T-cell (primary cell): ENCODE results near the gene CUBN. TPM values are rescaled to one million over a fixed set of nuclear protein-coding genes. Genes with fewer than 3 reads are reported as not detected.
"Not testable (repeated sequence)": the region's sequence is repeated elsewhere in the genome, so short reads cannot be mapped to it uniquely, and the experiment has no call there.

ENCODE experiments used
- ATAC-seq, 4 experiments: fragments of 200-7000 bp in 3 of 4; fragments of 150-1000 bp in 1 of 4; cut with Tn5 transposase; replicated peaks in 1 of 4; 1 replicate in 3 of 4; 2 replicates in 1 of 4; pipeline ENCODE4 v1.10.0; 2021; ENCODE audit warnings: moderate library complexity in 3 of 4, mild to moderate bottlenecking in 2 of 4, moderate number of reproducible peaks in 1 of 4
- CTCF ChIA-PET, 2 donors: fragments of 300-600 bp; sonication (Branson Sonifier 250); formaldehyde crosslinking; loops; one replicate each; lab custom pipeline; 2022; ENCODE audit warnings: antibody characterized with exemption in 2 of 2; lab: Charles Lee
- POLR2A ChIA-PET, 2 donors: fragments of 300-600 bp; sonication (Branson Sonifier 250); formaldehyde crosslinking; loops; one replicate each; lab custom pipeline; 2022; ENCODE audit warnings: antibody characterized with exemption in 2 of 2; lab: Charles Lee
- DNase-seq, 35 experiments: peaks; one replicate each; pipeline versions ENCODE4 v3.0.0 to v3.0.0-alpha.2; 2013 to 2023
- H3K27ac ChIP-seq: one replicate; pipeline ENCODE4 v1.5.1; 2013; ENCODE audit warnings: low read length
- H3K27me3 ChIP-seq, 2 experiments: replicated peaks in 1 of 2; 1 replicate in 1 of 2; 2 replicates in 1 of 2; pipeline versions ENCODE4 v1.6.1 to v1.7.0; 2013; ENCODE audit warnings: low read length in 1 of 2, mixed read lengths in 1 of 2; ENCODE audit not compliant: control insufficient read depth in 2 of 2, insufficient read depth in 2 of 2; ENCODE audit errors: extremely low read depth in 1 of 2
- H3K36me3 ChIP-seq, 2 donors: 1 replicate in 1 of 2; 2 replicates in 1 of 2; pipeline versions ENCODE4 v1.6.1 to v1.7.0; 2013; ENCODE audit warnings: low read length in 1 of 2; ENCODE audit not compliant: control insufficient read depth in 2 of 2, insufficient read depth in 1 of 2; ENCODE audit errors: extremely low read depth in 1 of 2
- H3K4me1 ChIP-seq, 2 experiments: 1 replicate in 1 of 2; 2 replicates in 1 of 2; pipeline versions ENCODE4 v1.6.1 to v1.7.0; 2013; ENCODE audit warnings: low read length in 2 of 2, mixed read lengths in 1 of 2; ENCODE audit not compliant: insufficient read depth in 2 of 2, control insufficient read depth in 1 of 2; ENCODE audit errors: extremely low read depth in 1 of 2
- H3K4me3 ChIP-seq, 2 donors: 1 replicate in 1 of 2; 2 replicates in 1 of 2; pipeline versions ENCODE4 v1.5.1 to v1.7.0; 2013; ENCODE audit warnings: mild to moderate bottlenecking in 2 of 2, low read length in 1 of 2, moderate library complexity in 1 of 2; ENCODE audit not compliant: control insufficient read depth in 1 of 2; ENCODE audit errors: extremely low read depth in 1 of 2
- H3K9me3 ChIP-seq: 2 replicates; pipeline ENCODE4 v1.7.0; 2013
- H3K27ac Mint-ChIP-seq, 2 donors: one replicate each; pipeline ENCODE4 v1.8.0; 2020 to 2021; ENCODE audit warnings: mild to moderate bottlenecking in 2 of 2, mixed read lengths in 2 of 2
- H3K27me3 Mint-ChIP-seq, 2 donors: one replicate each; pipeline ENCODE4 v1.8.0; 2021 to 2022; ENCODE audit warnings: mixed read lengths in 2 of 2
- H3K36me3 Mint-ChIP-seq: one replicate; pipeline ENCODE4 v1.8.0; 2021; ENCODE audit warnings: mixed read lengths
- H3K4me1 Mint-ChIP-seq, 3 donors: one replicate each; pipeline ENCODE4 v1.8.0; 2020 to 2022; ENCODE audit warnings: mixed read lengths in 3 of 3, mild to moderate bottlenecking in 1 of 3
- H3K4me3 Mint-ChIP-seq, 3 donors: one replicate each; pipeline ENCODE4 v1.8.0; 2020 to 2022; ENCODE audit warnings: mild to moderate bottlenecking in 3 of 3, mixed read lengths in 3 of 3, moderate library complexity in 3 of 3
- H3K9me3 Mint-ChIP-seq, 3 donors: one replicate each; pipeline ENCODE4 v1.8.0; 2020 to 2022; ENCODE audit warnings: mixed read lengths in 3 of 3
- WGBS: methylation state at CpG from one replicate; pipeline ENCODE4 v1.1.5; 2013; ENCODE audit warnings: missing lambda C conversion rate; ENCODE audit not compliant: insufficient coverage; 5-methylcytosine and 5-hydroxymethylcytosine counted together
- total RNA-seq, 35 experiments: library from RNA in 6 of 35; stranded (reverse) in 6 of 35; fragments of 120-200 nt in 1 of 35; gene quantifications; one replicate each; pipeline versions ENCODE4 v1.2.1 to v1.2.4 and lab custom pipeline; 2013 to 2026

CUBN gene
- total RNA-seq, 5 donors from 2014 or later (not counting 1 experiment from before 2014, with no cell fraction given) = 6.3 to 11.4 (median 8.6) TPM

- no peak overlapping the region for H3K27ac ChIP-seq
- Mint-ChIP-seq H3K4me1 (peaks cover 6 to 8% (median 7%) of the 10 kb centered on the region in 3 donors), H3K27ac (no peak overlapping the region), H3K4me3 (no peak overlapping the region), H3K27me3 (no peaks in the 10 kb centered on the region), H3K9me3 (no peaks in the 10 kb centered on the region), H3K36me3 (peaks cover 69% of the 10 kb centered on the region)
- WGBS = 100% methylated on average over 1 of the region's 5 CpGs
- peaks cover 0 to 6% of the 10 kb centered on the region in 2 donors for H3K36me3 ChIP-seq
- H3K27me3 ChIP-seq = no peaks in the 10 kb centered on the region
- no peak overlapping the region for H3K4me3 ChIP-seq
- DNase-seq = no peak
- peaks cover 0 to 4% of the 10 kb centered on the region in 2 experiments for H3K4me1 ChIP-seq
- no peaks in the 10 kb centered on the region for H3K9me3 ChIP-seq
- no peak for ATAC-seq
- CTCF ChIA-PET = no interaction called here
- POLR2A ChIA-PET = interaction anchor here in 1 of 2 donors (0.6 kb wide), 1 partner anchor 65 kb away, joined by 4 read pairs; no protein-coding TSS in a partner anchor
Measured at GRCh38 chr10:17116193-17116592, 13.4 kb downstream of the CUBN start.

- Histone ChIP-seq H3K36me3 (peaks cover 0 to 3% of the 10 kb centered on the region in 2 donors), H3K9me3 (no peaks in the 10 kb centered on the region), H3K4me3 (no peak overlapping the region), H3K27me3 (no peaks in the 10 kb centered on the region), H3K27ac (no peak overlapping the region), H3K4me1 (peaks cover 0 to 4% of the 10 kb centered on the region in 2 experiments)
- 90% methylated on average over 2 of the region's 5 CpGs for WGBS
- POLR2A ChIA-PET = interaction anchor here in 1 of 2 donors (0.6 kb wide), 1 partner anchor 678 kb away, joined by 6 read pairs; no protein-coding TSS in a partner anchor
- ATAC-seq (no peak), DNase-seq (no peak)
- peaks cover 68% of the 10 kb centered on the region for H3K36me3 Mint-ChIP-seq
- CTCF ChIA-PET = no interaction called here
- H3K9me3 Mint-ChIP-seq = no peaks in the 10 kb centered on the region
- H3K4me3 Mint-ChIP-seq = no peak overlapping the region
- H3K27me3 Mint-ChIP-seq = no peaks in the 10 kb centered on the region
- peaks cover 6 to 8% (median 7%) of the 10 kb centered on the region in 3 donors for H3K4me1 Mint-ChIP-seq
- no peak overlapping the region for H3K27ac Mint-ChIP-seq
Measured at GRCh38 chr10:17115683-17116082, 13.9 kb downstream of the CUBN start.

GRCh38 chr10:17114878-17115444, 14.7 kb downstream of the CUBN start:
- H3K9me3 ChIP-seq, CTCF ChIA-PET, H3K4me1 ChIP-seq, H3K4me3 Mint-ChIP-seq, H3K4me1 Mint-ChIP-seq, H3K9me3 Mint-ChIP-seq, H3K27ac Mint-ChIP-seq, H3K36me3 ChIP-seq, H3K4me3 ChIP-seq, H3K27me3 ChIP-seq, H3K27ac ChIP-seq, H3K27me3 Mint-ChIP-seq: not testable (repeated sequence)
- 96% methylated on average over 8 of the region's 13 CpGs for WGBS
- ATAC-seq = peak; percentile 31 to 65 (median 54)
- peak in 1 of 35 experiments; percentile 12 for DNase-seq
- POLR2A ChIA-PET = interaction anchor here in 1 of 2 donors (0.6 kb wide), 1 partner anchor 677 kb away, joined by 6 read pairs; no protein-coding TSS in a partner anchor
- H3K36me3 Mint-ChIP-seq = peaks cover 62% of the 10 kb centered on the region

GRCh38 chr10:17113889-17114540, 15.6 kb downstream of the CUBN start:
- no peak for ATAC-seq
- Mint-ChIP-seq H3K36me3 (peaks cover 60% of the 10 kb centered on the region), H3K27me3 (no peaks in the 10 kb centered on the region), H3K4me3 (no peak overlapping the region), H3K9me3 (no peaks in the 10 kb centered on the region), H3K4me1 (peaks cover 6 to 12% (median 8%) of the 10 kb centered on the region in 3 donors), H3K27ac (no peak overlapping the region)
- H3K9me3 ChIP-seq = no peaks in the 10 kb centered on the region
- H3K36me3 ChIP-seq = no peaks in the 10 kb centered on the region
- POLR2A ChIA-PET = interaction anchor here in 1 of 2 donors (0.7 kb wide), 1 partner anchor 24 kb away, joined by 3 read pairs; no protein-coding TSS in a partner anchor
- H3K27me3 ChIP-seq = no peaks in the 10 kb centered on the region
- peaks cover 0 to 4% of the 10 kb centered on the region in 2 experiments for H3K4me1 ChIP-seq
- DNase-seq = peak in 1 of 35 experiments; percentile 6
- 92% methylated on average over 6 of the region's 7 CpGs for WGBS
- CTCF ChIA-PET = no interaction called here
- H3K4me3 ChIP-seq = no peak overlapping the region
- H3K27ac ChIP-seq = no peak overlapping the region

- H3K27me3 Mint-ChIP-seq = no peaks in the 10 kb centered on the region
- H3K9me3 Mint-ChIP-seq = no peaks in the 10 kb centered on the region
- H3K27ac ChIP-seq = no peak overlapping the region
- H3K36me3 ChIP-seq = no peaks in the 10 kb centered on the region
- H3K4me1 ChIP-seq = peaks cover 0 to 4% of the 10 kb centered on the region in 2 experiments
- H3K36me3 Mint-ChIP-seq = peaks cover 61% of the 10 kb centered on the region
- ATAC-seq (no peak), DNase-seq (no peak)
- ChIA-PET CTCF (interaction anchor here in 1 of 2 donors (0.6 kb wide), 1 partner anchor 14 kb away, joined by 3 read pairs; no protein-coding TSS in a partner anchor), POLR2A (interaction anchor here (0.5 to 0.7 kb wide), 2 partner anchors 23 to 169 kb away, joined by 3 to 5 read pairs; no protein-coding TSS in a partner anchor)
- H3K9me3 ChIP-seq = no peaks in the 10 kb centered on the region
- no peak overlapping the region for H3K27ac Mint-ChIP-seq
- H3K4me1 Mint-ChIP-seq = peaks cover 6 to 12% (median 8%) of the 10 kb centered on the region in 3 donors
- WGBS = 100% methylated on average over 1 of the region's 4 CpGs
- H3K4me3 ChIP-seq = no peak overlapping the region
- H3K4me3 Mint-ChIP-seq = no peak overlapping the region
- no peaks in the 10 kb centered on the region for H3K27me3 ChIP-seq
Measured at GRCh38 chr10:17113346-17113745, 16.3 kb downstream of the CUBN start.

GRCh38 chr10:17112566-17112965, 17.0 kb downstream of the CUBN start:
- no peak for DNase-seq
- no peak for ATAC-seq
- Mint-ChIP-seq H3K9me3 (no peaks in the 10 kb centered on the region), H3K27me3 (no peaks in the 10 kb centered on the region), H3K4me3 (no peak overlapping the region), H3K4me1 (peaks cover 6 to 12% (median 8%) of the 10 kb centered on the region in 3 donors), H3K36me3 (peaks cover 53% of the 10 kb centered on the region), H3K27ac (no peak overlapping the region)
- WGBS = no CpG with 5 or more reads among the region's 3 CpGs
- POLR2A ChIA-PET = interaction anchor here in 1 of 2 donors (0.5 kb wide), 1 partner anchor 168 kb away, joined by 5 read pairs; no protein-coding TSS in a partner anchor
- no peaks in the 10 kb centered on the region for H3K9me3 ChIP-seq
- H3K4me1 ChIP-seq = peaks cover 0 to 4% of the 10 kb centered on the region in 2 experiments
- H3K27ac ChIP-seq = no peak overlapping the region
- no peaks in the 10 kb centered on the region for H3K27me3 ChIP-seq
- no peaks in the 10 kb centered on the region for H3K36me3 ChIP-seq
- CTCF ChIA-PET = interaction anchor here in 1 of 2 donors (1.0 kb wide), 1 partner anchor 22 kb away, joined by 3 read pairs; no protein-coding TSS in a partner anchor
- H3K4me3 ChIP-seq = no peak overlapping the region
